ENCODE data around the gene PKLR. TPM values are rescaled to one million over a fixed set of nuclear protein-coding genes. Genes with fewer than 3 reads are reported as not detected.
A peak's percentile ranks its signal among the peaks of the same experiment; 100 is the strongest.

The PKLR gene
- total and polyA plus RNA-seq, 3 donors from 2014 or later = 0.25 to 2.0 (median 0.87) TPM

DNA sequence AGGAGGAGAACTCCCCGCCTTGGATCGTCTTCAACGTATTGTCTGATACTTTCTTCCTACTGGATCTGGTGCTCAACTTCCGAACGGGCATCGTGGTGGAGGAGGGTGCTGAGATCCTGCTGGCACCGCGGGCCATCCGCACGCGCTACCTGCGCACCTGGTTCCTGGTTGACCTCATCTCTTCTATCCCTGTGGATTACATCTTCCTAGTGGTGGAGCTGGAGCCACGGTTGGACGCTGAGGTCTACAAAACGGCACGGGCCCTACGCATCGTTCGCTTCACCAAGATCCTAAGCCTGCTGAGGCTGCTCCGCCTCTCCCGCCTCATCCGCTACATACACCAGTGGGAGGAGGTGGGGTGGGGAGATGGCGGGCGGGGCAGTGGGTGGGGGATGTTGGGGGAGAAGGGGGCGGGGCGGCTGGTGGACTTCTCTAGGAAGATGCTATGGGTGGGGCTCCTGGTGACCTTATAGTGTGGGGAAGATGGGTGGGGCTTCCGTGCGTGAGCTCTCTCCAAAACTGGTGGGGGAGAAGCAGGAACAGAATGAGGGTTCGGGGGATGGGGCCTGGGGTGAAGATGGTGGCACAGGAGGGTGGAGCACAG lies 18.6 kb downstream of the PKLR start:
- H3K27me3 ChIP-seq = no peaks in the 10 kb centered on the region
- TF ChIP-seq POLR2A (IDR thresholded peaks at IDR 0.05) = no peak
- TF ChIP-seq, protein P1, sequence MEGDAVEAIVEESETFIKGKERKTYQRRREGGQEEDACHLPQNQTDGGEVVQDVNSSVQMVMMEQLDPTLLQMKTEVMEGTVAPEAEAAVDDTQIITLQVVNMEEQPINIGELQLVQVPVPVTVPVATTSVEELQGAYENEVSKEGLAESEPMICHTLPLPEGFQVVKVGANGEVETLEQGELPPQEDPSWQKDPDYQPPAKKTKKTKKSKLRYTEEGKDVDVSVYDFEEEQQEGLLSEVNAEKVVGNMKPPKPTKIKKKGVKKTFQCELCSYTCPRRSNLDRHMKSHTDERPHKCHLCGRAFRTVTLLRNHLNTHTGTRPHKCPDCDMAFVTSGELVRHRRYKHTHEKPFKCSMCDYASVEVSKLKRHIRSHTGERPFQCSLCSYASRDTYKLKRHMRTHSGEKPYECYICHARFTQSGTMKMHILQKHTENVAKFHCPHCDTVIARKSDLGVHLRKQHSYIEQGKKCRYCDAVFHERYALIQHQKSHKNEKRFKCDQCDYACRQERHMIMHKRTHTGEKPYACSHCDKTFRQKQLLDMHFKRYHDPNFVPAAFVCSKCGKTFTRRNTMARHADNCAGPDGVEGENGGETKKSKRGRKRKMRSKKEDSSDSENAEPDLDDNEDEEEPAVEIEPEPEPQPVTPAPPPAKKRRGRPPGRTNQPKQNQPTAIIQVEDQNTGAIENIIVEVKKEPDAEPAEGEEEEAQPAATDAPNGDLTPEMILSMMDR (IDR thresholded peaks at IDR 0.05) = no peak
- H3K27ac ChIP-seq = no peak overlapping the region
- peaks cover 8% of the 10 kb centered on the region for H3K4me1 ChIP-seq
- 70 to 84% methylated on average over 29 of the region's 29 CpGs for WGBS, 2 donors
- no peak for DNase-seq
- no peak overlapping the region for H3K4me3 ChIP-seq
- no peaks in the 10 kb centered on the region for H3K36me3 ChIP-seq (ENCODE audit: low read depth, missing control alignments)
- intact Hi-C loops (cut with DNase I; ENCODE audit: low total_unique reads) = no loop called here
- no peaks in the 10 kb centered on the region for H3K9me3 ChIP-seq

DNA sequence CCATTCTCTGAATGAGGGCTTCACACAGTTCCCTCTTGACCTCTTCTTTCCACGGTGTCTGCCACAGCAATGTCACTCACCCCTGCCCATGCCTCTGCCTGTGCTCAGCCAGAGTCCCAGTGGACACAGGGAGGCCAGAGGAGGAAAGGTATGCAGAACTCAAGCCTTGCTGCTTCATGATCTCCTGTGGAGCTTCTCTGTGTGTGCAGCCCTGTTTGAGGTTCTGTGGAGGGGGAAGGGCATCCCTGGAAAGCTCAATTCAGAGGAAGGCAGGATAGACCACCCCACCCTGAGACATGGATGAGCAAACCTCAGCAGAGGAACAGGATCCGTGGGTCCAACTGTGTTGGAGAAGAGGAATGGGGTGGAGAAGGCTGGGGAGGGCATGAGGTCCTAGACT lies 22.0 kb downstream of the PKLR start:
- Histone ChIP-seq H3K4me3 (no peak overlapping the region), H3K27ac (no peak overlapping the region), H3K27me3 (no peaks in the 10 kb centered on the region), H3K36me3 (ENCODE audit: low read depth, missing control alignments) (no peaks in the 10 kb centered on the region), H3K4me1 (peaks cover 12% of the 10 kb centered on the region), H3K9me3 (no peaks in the 10 kb centered on the region)
- no peak for DNase-seq
- no peak for TF ChIP-seq POLR2A (IDR thresholded peaks at IDR 0.05)
- TF ChIP-seq, protein P1 (IDR thresholded peaks at IDR 0.05) = no peak
- intact Hi-C loops (cut with DNase I; ENCODE audit: low total_unique reads) = no loop called here
- 80 to 88% methylated on average over 2 of the region's 2 CpGs for WGBS, 2 donors

DNA sequence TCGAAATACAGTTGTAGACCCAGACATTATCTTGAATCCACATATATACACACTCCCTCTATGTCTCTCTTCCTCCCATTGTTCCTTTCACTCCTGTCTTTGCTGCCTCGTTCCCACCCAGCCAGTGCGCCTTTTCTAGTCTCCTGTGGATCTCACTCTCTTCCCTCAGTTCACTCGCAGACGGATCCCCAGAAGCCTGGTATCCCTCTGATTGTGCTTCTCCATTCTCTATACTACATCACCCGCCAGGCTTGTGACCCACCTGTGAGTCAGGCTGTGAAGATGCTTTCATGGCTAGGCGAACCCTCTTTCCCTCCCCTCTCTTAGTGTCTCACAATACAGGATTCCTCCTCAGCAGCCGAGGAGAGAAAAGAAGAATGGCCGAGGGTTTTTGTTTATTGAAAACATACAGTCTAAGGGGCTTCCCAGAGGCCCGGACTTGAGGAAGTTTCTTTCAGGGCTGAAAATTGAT lies 22.5 kb downstream of the PKLR start:
- intact Hi-C loops (cut with DNase I; ENCODE audit: low total_unique reads) = no loop called here
- no peak overlapping the region for H3K27ac ChIP-seq
- no peaks in the 10 kb centered on the region for H3K36me3 ChIP-seq (ENCODE audit: low read depth, missing control alignments)
- WGBS, 2 donors = 48 to 60% methylated on average over 10 of the region's 10 CpGs
- no peak for TF ChIP-seq POLR2A (IDR thresholded peaks at IDR 0.05)
- TF ChIP-seq, protein P1 (IDR thresholded peaks at IDR 0.05) = no peak
- H3K4me3 ChIP-seq = no peak overlapping the region
- H3K9me3 ChIP-seq = no peaks in the 10 kb centered on the region
- H3K27me3 ChIP-seq = no peaks in the 10 kb centered on the region
- no peak for DNase-seq
- H3K4me1 ChIP-seq = peaks cover 16% of the 10 kb centered on the region

DNA sequence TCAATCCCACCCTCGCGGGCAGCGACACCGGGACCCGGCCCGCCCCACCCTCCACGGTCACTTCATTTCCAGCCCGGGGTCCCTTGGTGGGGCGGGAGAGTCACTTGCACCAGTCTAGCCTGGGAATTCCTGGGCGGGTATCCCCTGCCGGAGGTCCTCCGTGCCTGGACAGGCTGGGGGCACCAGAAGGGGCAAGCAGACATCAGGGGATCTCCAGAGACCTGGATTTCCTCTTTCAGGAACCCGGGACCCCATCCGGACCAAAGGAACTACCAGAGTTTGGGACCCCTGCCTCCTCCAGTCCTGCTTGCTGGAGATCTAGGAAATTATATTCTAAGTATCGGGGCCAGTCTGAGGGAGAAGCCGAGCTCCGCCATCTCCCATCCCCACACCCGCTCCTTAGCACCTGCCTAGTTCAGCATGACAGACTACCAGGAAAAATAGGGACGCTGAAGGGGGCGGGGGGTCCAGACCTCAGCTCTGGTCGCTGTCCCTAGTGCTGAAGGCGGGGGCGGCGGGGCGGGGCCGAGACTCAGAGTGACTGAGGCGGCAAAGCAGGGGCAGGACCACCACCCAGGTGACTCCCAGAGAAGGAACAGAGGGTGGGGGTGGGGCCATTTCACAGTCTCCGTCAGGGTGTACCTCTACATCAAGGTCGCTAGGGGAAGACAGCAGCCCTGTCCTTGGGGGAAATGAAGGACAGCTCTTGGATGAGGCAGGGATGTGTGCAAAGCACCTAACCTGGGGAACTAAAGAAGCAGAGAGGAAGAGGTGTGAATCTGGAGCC lies 23.1 kb downstream of the PKLR start:
- intact Hi-C loops (cut with DNase I; ENCODE audit: low total_unique reads) = no loop called here
- no peak for TF ChIP-seq POLR2A (IDR thresholded peaks at IDR 0.05)
- TF ChIP-seq, protein P1 (IDR thresholded peaks at IDR 0.05) = no peak
- peak; percentile 69 for DNase-seq

More for the DNA sequence above, 23.1 kb downstream of the PKLR start:
- H3K4me1 ChIP-seq = peaks cover 18% of the 10 kb centered on the region
- H3K4me3 ChIP-seq = peak overlapping the region; percentile 67 to 75
- no peaks in the 10 kb centered on the region for H3K9me3 ChIP-seq
- 0% methylated on average over 5 to 27 of the region's 29 CpGs for WGBS, 2 donors
- H3K27ac ChIP-seq = no peak overlapping the region
- H3K36me3 ChIP-seq (ENCODE audit: low read depth, missing control alignments) = no peaks in the 10 kb centered on the region
- H3K27me3 ChIP-seq = no peaks in the 10 kb centered on the region

Measured in testis (tissue), 3 donors.